WERI-Rb-1 (cell line): Measurements from ENCODE around the gene CYP27C1.

Experiments
- DNase-seq: peaks from one replicate; pipeline ENCODE4 v3.0.0-alpha.2; 2020
- H3K27ac ChIP-seq: fragments of 250-450 bp; sonication (Bioruptor Pico); 2 replicates; pipeline ENCODE4 v1.5.1; 2020; ENCODE audit warnings: mild to moderate bottlenecking, moderate library complexity
- H3K27me3 ChIP-seq: fragments of 250-450 bp; sonication (Bioruptor Pico); 2 replicates; pipeline ENCODE4 v1.5.1; 2021; ENCODE audit warnings: mild to moderate bottlenecking, low read depth, moderate library complexity; ENCODE audit not compliant: insufficient read depth, severe bottlenecking
- H3K36me3 ChIP-seq: fragments of 250-450 bp; sonication (Bioruptor Pico); 2 replicates; pipeline ENCODE4 v1.5.1; 2020; ENCODE audit warnings: mild to moderate bottlenecking, moderate library complexity
- H3K4me3 ChIP-seq: 2 replicates; pipeline ENCODE4 v1.5.1; 2011; ENCODE audit warnings: low read depth, mild to moderate bottlenecking, control low read depth, low read length
- H3K9me3 ChIP-seq: fragments of 250-450 bp; sonication (Bioruptor Pico); 2 replicates; pipeline ENCODE4 v1.5.1; 2021; ENCODE audit warnings: mild to moderate bottlenecking, moderate library complexity; ENCODE audit not compliant: severe bottlenecking
- CTCF ChIP-seq: IDR thresholded peaks from 2 replicates; pipeline ENCODE4 v1.5.1; 2011; ENCODE audit warnings: low read depth, mild to moderate bottlenecking, control low read depth, inconsistent platforms, low read length

The CYP27C1 gene

GRCh38 chr2:127177617-127178263, 42.4 kb downstream of the CYP27C1 start:
- no peaks in the 10 kb centered on the region for H3K36me3 ChIP-seq

GRCh38 chr2:127176371-127177311, 43.5 kb downstream of the CYP27C1 start:
- no peak for TF ChIP-seq CTCF
- no peaks in the 10 kb centered on the region for H3K27me3 ChIP-seq
- no peaks in the 10 kb centered on the region for H3K36me3 ChIP-seq
- DNase-seq = no peak
- H3K27ac ChIP-seq = no peak overlapping the region
- H3K9me3 ChIP-seq = peaks cover 3% of the 10 kb centered on the region
- no peak overlapping the region for H3K4me3 ChIP-seq

More at GRCh38 chr2:127177617-127178263, 42.4 kb downstream of the CYP27C1 start:
- no peak for DNase-seq
- no peak overlapping the region for H3K27ac ChIP-seq
- H3K9me3 ChIP-seq = peaks cover 3% of the 10 kb centered on the region
- H3K27me3 ChIP-seq = no peaks in the 10 kb centered on the region
- H3K4me3 ChIP-seq = no peak overlapping the region
- TF ChIP-seq CTCF = no peak

GRCh38 chr2:127175751-127176354, 44.2 kb downstream of the CYP27C1 start:
- Histone ChIP-seq H3K4me3 (no peak overlapping the region), H3K27me3 (no peaks in the 10 kb centered on the region), H3K9me3 (peaks cover 3% of the 10 kb centered on the region), H3K36me3 (no peaks in the 10 kb centered on the region), H3K27ac (no peak overlapping the region)
- no peak for TF ChIP-seq CTCF
- DNase-seq = no peak

- TF ChIP-seq CTCF = no peak
- no peaks in the 10 kb centered on the region for H3K36me3 ChIP-seq
- H3K27ac ChIP-seq = no peak overlapping the region
- H3K9me3 ChIP-seq = no peaks in the 10 kb centered on the region
- DNase-seq = peak; percentile 49
- no peak overlapping the region for H3K4me3 ChIP-seq
- no peaks in the 10 kb centered on the region for H3K27me3 ChIP-seq
Observed at GRCh38 chr2:127175041-127175721, 44.9 kb downstream of the CYP27C1 start.

- no peaks in the 10 kb centered on the region for H3K9me3 ChIP-seq
- no peak overlapping the region for H3K27ac ChIP-seq
- H3K27me3 ChIP-seq = no peaks in the 10 kb centered on the region
- H3K36me3 ChIP-seq = no peaks in the 10 kb centered on the region
- no peak for TF ChIP-seq CTCF
- H3K4me3 ChIP-seq = no peak overlapping the region
- DNase-seq = no peak
Observed at GRCh38 chr2:127174640-127175039, 45.5 kb downstream of the CYP27C1 start.
